KBM-7 (cell line): Measurements from ENCODE around the gene ODF2.
"Not testable (repeated sequence)": the region's sequence is repeated elsewhere in the genome, so short reads cannot be mapped to it uniquely, and the experiment has no call there.

ENCODE experiments used
- DNase-seq: peaks from one replicate; pipeline ENCODE4 v3.0.0-alpha.2; 2015
- in situ Hi-C: fragments of 300-500 bp; cut with MboI; formaldehyde crosslinking; loops from 2 replicates; pipeline ENCODE4 v1.14.3; 2020; ENCODE audit warnings: low sequenced_read_pairs, low pct_unique_long_range_greater_than_20kb, mixed read lengths

ODF2 gene

DNA sequence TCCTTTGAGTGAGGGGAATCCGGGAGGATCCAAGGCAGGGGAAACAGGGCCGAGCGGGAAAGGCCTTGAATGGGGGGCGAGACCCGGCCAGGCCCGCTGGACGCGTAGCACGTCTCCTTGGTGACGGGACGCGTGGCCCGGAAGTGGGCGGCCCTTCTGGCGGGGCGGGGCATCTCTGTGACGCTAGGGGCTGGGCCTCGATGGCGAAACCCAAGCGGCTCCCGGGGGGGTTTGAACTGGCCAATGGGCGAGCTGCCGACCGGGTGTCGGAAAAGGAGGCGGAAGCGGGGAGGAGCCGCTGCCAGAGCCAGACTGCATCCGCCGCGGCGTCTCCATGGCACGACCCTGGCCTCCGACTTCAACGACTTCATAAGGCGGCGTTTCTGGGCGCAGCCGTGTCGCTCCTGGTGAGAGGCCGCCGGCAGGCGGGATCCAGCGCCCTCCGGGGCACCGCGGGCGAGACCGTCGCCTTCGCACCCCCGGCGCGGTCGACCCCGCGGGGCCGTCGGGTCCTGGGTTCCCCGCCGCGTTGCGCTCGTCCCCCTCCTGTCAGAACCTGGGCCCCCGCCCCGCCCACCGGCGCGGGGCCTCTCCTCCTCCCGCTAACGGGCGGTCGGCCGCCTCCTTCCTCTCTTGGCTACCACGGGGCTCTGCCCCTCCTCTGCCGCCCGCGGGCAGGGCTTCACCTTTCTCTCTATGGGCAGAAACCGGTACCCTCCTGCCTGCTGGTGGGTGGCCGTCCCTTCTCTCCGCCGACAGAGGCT, at the start of gene ODF2:
ODF2 (plus strand) TSS at position 158 of the 764 bp plus-strand sequence; CDS start at position 244, 86 bp downstream.
- peak; percentile 97 for DNase-seq
- in situ Hi-C loops: no loop called here

DNA sequence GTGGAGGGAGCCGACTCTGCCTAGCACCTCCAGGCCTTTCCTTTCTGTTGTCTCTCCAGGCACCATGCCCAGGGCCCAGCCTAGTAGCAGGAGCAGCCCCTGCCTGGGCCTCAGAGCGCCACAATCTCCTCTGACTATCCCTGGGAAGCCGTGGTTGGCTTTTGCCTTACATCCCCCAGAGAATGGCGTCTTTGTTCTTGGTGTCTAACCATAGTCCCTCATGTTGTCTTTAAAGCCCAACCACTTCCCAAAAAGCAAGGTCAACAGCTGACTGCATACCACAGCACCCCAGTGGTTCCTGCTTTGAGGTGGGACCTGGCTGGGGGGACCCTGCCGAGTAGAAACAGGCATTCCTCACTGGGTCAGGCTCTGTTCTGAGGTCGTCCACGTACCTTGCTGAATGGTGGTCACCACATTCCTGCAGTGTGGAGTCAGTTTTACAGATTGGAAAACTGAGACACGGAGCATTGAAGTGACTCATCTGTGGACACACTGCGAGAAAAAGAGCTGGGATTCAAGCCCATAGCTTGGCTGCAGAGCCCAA, 48.9 kb upstream of the ODF2 start:
- in situ Hi-C loops: no loop called here
- no peak for DNase-seq

DNA sequence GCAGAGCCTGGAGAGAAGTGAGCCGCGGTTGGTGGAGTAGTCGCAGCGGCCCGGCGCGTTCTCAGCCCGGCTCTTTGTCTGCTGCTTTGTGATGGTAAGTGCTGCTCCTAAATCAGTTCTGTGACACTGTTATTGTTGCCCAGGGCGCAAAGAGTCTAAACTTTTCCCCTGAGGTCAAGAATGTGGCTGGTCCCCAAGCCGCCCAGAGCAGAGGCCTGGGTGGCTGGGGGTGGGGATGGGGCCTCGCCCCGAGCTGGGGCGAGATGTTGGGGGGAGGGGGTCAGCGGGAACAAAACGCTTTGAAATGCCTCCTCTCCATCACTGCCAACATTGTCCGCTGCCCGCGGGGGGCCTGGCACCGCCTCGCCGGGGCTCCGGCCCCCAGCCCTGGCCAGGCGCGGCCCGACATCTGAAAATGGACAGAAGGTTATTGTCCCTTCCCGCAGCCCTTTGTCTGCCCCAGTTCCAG, 46.8 kb upstream of the ODF2 start:
- in situ Hi-C loops: no loop called here

DNA sequence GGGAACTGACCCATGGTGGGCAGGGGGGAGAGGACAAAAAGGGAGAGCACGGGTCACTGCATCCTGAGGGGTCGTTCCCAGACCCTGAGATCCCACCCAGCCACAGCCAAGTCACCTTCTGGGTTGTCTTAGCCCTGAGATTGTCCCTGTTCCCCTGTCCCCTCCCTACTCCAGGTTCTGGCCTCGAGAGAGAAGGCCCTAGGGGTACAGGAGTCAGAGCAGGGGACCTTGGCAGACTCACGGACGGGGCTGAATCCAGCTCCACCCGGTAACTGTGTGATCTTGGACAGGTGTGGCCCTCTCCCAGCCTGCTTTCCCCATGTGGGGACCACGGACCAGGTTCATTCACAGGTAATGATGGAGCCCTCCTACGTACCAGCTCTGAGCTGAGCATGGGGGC, 46.4 kb upstream of the ODF2 start:
- no peak for DNase-seq

More for the DNA sequence above, 46.8 kb upstream of the ODF2 start:
- no peak for DNase-seq

DNA sequence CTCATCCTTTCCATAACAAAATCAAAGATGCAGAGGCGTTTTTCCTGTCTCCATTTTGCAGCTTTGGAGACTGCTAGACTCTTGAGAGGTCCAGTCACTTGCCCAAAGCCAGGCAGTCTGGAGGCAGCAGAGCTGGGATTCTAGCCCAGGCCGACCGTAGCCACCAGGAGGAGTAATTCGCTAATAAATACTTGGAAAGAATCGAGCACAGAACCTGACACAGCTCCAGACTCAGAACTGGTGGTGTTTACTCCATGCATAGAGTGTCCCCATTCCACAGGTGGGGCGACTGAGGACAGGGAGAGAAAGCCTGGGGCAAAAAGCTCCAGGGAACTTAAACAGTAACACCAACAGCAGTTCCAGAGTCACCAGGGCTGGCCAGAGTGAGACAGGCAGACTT, 45.8 kb upstream of the ODF2 start:
- in situ Hi-C loops: no loop called here
- no peak for DNase-seq

More for the DNA sequence above, 46.4 kb upstream of the ODF2 start:
- in situ Hi-C loops: no loop called here

DNA sequence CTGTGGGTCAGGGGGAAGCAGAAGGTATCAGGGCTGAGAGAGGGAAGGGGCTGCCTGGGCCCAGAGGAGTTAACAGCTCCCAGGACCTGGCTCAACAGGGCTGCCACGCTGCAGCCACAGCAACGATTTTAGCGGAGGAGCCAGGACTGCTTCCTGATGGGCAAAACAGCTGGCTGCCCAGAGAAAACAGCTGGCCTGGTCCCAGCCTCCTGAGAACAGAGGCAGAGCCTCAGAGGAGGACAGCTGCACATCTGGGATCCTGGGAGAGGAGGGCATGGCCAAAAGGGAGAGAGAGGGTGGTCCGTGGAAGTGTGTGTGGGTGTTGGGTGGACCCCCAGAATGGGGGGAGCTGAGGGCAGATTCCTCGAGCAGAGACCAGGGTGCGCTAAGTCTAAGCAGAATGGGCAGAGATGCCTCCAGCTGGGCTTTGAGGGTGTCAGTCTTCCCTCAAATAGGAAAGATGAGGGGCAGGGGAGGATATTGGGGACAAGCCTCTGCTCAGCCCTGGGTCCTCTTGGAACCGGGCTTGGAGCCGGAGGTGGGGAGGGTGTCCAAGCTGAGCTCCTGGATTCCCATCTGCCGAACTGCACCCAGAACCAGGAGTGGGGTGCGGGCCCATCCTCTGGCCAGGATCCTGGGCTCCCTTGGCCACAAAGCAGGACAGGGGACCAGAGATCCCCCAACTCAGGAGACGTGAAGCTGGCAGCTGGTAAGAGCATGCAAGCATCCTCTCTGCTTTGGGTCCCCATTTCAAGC, 44.3 kb upstream of the ODF2 start:
- in situ Hi-C loops: no loop called here
- no peak for DNase-seq

DNA sequence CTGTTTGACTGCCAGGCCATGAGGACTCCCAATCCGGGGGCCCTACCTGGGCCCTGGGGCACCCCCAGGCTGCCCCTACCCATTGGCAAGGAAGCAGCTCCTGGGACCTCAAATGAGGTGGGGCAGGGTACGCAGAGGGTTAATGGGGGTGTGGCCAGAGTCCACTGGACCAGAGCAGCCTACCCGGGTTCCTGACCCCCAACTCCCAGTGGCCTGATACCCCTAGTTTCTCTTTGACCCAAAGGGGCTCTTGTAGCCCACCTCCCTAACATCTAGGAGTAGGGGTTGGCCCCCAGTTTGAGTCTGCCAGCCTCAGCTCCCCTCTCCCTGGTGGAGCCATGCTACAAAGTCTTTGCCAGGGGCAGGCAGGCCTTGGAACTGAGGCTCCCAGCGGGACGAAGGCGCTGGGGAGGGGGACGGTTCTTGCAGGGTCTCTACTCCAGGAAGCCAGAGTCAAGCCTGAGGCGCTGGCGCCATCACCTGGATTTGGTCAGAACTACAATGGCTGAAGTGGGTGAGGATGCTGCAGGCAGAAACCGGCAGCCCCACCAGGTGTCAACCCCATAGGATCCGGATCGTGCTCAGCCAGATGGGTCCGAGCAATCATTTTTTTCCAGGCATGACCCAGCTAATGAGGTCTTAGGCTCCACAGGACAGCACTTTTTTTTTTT, 43.6 kb upstream of the ODF2 start:
- in situ Hi-C loops: no loop called here
- DNase-seq: peak; percentile 90

DNA sequence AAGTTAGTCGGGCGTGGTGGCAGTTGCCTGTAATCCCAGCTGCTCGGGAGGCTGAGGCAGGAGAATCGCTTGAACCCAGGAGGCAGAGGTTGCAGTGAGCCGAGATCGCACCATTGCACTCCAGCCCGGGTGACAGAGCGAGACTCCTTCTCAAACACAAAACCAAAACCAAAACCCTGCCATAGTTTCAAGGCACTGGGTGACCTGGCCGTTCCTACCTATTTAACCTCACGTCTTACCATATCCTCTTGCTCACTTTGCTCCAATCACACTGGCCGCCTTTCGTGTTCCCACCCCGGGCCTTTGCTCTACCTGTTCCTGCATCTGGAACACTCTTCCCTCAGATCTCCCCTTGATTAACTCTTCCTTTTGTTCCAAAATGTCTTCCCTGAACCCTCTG, 42.1 kb upstream of the ODF2 start:
- in situ Hi-C loops, DNase-seq: not testable (repeated sequence)

DNA sequence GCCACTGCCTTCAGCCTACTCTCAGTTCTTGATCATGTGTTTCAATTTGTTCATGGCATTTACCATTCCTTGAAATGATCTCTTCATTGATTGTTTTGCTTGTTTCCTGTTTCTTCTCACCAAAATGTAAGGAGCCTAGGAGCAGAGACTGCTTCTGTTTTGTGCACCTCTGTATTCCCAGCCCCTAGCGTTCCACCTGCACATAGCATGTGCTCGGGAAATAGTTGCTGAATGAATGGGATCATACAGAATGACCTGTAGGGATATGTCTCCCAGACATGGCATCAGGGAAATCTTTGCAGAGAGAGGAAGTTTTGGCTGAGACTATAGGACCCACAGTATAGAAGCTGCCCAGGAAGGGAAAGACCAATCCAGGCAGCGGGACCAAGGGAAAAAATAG, 41.3 kb upstream of the ODF2 start:
- in situ Hi-C loops: no loop called here
- no peak for DNase-seq

DNA sequence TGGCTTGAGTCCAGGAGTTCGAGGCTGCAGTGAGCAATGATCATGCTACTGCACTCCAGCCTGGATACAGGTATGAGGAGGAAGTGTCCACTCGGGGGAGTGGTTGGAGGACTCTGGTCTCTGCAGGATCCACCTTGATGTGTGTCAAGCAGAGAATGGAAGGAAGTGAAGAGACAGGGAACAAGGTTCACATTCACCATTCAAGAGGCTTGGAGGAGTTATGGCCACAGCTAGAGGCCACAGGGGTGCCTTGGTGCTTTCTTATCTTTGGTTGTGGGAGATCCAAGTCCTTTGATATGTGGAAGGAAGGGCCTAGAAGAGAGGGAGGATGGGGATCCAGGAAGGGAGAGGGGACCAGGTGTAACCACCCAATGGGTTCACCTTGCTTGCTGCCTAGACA, 40.5 kb upstream of the ODF2 start:
- in situ Hi-C loops: no loop called here
- no peak for DNase-seq

DNA sequence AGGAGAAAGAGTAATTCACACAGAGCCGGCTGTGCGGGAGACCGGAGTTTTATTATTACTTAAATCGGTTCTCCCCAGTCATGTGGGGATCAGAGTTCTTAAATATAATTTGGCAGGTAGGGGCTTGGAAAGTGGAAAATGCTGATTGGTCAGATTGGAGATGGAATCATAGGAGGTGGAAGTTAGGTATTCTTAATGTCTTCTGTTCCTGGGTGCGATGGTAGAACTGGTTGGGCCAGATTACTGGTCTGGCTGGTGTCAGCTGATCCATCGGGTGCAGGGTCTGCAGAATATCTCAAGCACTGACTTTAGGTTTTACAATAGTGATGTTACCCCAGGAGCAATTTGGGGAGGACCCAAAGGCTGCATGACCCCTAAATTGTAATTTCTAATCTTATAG, 39.8 kb upstream of the ODF2 start:
- in situ Hi-C loops: no loop called here

DNA sequence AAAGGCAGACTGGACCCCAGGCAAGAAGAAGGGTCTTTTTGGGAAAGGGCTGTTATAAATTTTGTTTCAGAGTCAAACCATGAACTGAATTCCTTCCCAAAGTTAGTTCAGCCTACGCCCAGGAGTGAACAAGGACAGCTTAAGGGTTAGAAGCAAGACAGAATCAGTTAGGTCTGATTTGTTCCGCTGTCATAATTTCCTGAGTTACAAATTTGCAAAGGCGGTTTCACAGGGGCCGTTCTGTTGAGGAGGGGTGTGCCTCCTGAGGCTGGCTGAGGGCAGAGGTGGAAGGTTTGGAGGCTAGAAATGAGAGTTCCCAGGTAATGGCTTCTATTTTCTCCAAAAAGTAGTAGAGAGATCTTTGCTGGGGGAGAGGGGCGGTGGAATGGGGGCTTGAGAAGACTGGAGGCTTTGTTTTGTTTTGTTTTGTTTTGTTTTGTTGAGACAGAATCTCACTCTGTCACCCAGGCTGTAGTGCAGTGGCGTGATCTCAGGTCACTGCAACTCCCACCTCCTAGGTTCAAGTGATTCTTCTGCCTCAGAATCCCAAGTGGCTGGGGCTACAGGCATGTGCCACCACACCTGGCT, 39.3 kb upstream of the ODF2 start:
- in situ Hi-C loops: no loop called here
- DNase-seq: no peak

More for the DNA sequence above, 39.8 kb upstream of the ODF2 start:
- DNase-seq: no peak

DNA sequence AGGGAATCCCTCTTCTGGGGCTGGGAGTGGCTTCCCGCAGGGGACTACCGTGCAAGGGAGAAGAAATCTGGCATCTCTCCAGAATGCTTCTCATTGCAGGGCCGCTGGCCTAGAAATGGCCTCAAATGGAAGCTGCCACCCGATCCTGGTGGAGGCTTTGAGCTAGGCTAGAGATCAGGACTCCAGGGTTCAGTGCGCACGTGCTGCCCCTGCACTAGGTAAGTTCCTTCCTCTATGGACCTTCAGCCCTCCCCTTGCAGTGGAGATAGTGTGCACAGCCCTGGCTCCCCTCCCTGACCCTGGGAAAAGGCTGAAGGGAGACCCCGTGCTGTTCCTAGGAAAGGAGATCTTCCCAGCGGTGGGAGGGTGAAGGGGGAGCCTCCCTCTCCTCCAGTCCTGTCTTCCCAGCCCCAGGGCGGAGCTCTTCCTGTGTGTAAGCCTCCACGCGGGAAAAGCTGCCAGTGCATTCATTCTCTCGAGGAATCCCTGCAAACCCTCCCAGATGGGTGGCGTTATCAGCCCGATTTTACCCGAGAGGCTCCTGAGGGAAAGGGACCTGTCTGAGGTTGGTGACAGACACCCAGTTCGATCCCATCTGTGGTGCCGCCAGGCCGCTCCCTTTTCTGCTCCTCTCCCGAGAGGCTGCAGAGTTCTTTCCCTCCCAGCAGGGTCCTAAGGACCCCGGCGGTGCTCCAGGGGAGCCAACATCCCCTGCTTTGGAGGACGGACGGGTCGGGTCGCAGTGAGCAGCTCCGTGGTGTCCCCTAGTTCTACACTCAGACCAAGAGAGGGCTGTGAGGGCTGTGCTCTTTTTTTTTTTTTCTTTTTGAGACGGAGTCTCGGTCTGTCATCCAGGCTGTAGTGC, 36.5 kb upstream of the ODF2 start:
- DNase-seq: no peak
- in situ Hi-C loops: no loop called here

DNA sequence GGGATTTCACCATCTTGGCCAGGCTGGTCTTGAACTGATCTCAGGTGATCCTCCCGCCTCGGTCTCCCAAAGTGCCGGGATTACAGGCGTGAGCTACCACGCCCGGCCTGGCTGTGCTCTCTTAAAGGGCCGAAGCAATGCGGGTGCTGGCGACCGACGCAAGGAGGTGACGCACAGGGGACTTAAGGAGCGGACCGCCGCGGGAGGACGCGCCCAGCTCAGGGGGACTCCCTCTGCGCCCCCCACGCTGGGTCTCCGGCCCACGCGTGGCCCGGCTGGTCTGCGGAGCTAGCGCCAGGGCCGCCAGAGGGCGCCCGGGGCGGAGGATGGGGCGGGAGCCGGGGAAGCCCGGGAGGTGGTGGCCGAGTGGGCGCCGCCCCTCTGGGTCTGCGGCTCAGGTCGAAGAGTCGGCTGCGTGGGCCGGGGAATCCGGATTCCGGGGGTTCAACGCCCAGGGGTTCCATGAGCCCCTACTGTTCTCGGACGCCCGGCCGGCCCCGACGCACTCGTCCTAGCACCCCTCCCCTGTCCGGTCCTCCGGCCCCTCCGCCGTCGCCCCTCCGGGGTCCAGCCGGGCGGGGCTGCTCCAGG, 35.7 kb upstream of the ODF2 start:
- in situ Hi-C loops: no loop called here
- peak; percentile 74 for DNase-seq

DNA sequence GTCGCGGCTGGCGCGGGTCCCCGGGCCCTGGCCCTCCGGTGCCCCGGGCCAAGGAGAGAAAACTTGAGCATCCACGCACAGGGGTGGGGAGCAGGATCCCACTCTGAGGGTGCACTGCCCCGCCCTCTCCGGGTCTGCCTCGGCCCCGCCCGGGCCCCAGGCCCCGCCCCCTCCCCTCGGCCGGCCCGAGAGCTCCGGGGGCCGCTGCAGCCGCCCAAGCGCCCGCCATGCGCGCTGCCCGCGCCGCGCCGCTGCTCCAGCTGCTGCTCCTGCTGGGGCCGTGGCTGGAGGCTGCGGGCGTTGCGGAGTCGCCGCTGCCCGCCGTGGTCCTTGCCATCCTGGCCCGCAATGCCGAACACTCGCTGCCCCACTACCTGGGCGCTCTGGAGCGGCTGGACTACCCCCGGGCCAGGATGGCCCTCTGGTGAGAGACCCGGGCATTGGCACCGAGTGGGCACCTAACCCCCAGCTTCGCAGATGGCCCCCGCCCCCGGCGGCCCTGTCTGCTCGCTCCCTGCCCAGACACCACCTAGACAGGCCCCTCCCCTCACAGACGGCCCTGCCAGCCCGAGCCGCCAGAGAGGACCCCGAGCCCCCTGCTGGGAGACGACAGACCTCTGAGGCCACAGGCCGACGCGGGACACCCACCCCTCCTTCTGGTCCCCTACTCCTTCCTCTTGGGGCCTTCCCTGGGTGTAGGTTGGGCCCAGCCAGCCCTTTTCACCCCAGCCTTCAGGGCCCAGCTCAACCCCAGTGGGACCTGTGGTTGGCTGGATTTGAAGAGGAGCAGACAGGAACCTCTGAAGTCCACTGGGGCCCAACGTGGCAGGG, 34.9 kb upstream of the ODF2 start, which contains the start of gene CERCAM:
CERCAM (plus strand) TSS at position 207 of the 831 bp plus-strand sequence; CDS start at position 228, 21 bp downstream.
- in situ Hi-C loops: no loop called here
- DNase-seq: peak; percentile 59

DNA sequence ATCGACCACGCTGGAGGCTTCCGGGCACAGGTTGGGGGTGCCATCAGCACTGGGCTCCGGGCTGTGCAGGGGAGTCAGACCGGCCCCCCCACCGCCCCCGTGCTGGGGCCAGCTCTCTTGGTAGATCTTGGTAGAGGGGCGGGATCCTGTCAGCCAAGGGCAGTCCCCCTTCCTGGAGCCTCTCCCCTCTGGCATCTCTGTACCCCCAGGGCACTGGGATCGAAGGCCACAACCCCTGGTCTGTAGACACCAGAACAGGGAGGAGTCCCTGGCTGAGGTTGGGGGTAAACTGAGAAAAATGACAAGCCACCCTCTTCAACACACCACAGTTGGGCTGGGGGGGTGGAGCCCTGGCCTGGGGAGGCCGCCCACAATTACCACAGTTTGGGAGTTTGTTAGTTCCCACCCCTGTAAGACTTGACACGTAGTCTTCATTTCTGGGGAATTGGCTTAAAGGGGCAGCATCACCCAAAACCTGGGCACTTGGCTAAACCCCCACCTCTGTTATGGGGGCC, 34.3 kb upstream of the ODF2 start:
- in situ Hi-C loops: no loop called here
- DNase-seq: peak; percentile 49
